K562 (cell line): ENCODE measurements around the gene CSNK1D.

Experiments used
- GTF2E2 ChIP-seq: fragments of 200-800 bp; sonication (Bioruptor generic); IDR thresholded peaks from 2 replicates; pipeline ENCODE4 v1.6.1; 2016; ENCODE audit warnings: missing genetic modification characterization, missing compliant biosample characterization
- KLF13 ChIP-seq: fragments of 450-650 bp; IDR thresholded peaks from 2 replicates; pipeline ENCODE4 v1.6.1; 2016; ENCODE audit warnings: missing genetic modification characterization, low read depth, mild to moderate bottlenecking, missing compliant biosample characterization, moderate library complexity, borderline replicate concordance
- SIN3A ChIP-seq, 2 experiments: fragments of 150-350 bp in 1 of 2; IDR thresholded peaks; 2 replicates each; pipeline ENCODE4 v1.6.1; 2011 to 2016; ENCODE audit warnings: borderline replicate concordance in 2 of 2, low read depth in 2 of 2, low read length in 2 of 2, mild to moderate bottlenecking in 2 of 2, moderate library complexity in 2 of 2; ENCODE audit not compliant: control insufficient read depth in 1 of 2
- TF ChIP-seq, protein P1 (sequence below), 3 experiments: IDR thresholded peaks in 2 of 3; conservative IDR thresholded peaks in 1 of 3; 2 replicates each; pipeline ENCODE4 v1.5.1; 2011 to 2012; ENCODE audit warnings: low read length in 3 of 3, mild to moderate bottlenecking in 3 of 3, control low read depth in 2 of 3, improper control_type of control experiment in 1 of 3, inconsistent platforms in 1 of 3, low read depth in 1 of 3, mixed read lengths in 1 of 3, moderate library complexity in 1 of 3; ENCODE audit not compliant: insufficient read depth in 2 of 3

DNA sequence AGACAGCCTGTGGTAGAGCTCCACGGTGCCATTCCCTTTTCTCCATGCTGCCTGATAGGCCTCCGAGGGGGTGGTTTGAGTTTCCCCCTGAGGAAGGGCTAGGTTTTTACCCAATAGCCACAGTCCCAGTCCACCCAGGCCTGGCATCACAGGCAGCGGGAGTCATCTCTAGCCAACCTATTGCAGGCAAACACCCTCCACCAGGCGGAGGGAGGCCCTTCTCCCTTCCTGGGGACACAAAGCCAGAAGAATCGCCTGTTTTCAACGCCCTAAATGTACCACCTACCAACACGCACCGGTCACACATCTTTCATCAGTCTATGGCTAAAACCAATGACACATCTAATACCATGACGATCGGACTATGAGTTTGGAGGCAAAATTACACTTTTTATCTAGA, 7.4 kb downstream of the CSNK1D start:
- TF ChIP-seq KLF13 (no peak), SIN3A (IDR thresholded peaks at IDR 0.05; ENCODE audit: borderline replicate concordance in 2 of 2, control insufficient read depth in 1 of 2, low read depth in 2 of 2, low read length in 2 of 2) (no peak), GTF2E2 (tag) (no peak)
- TF ChIP-seq, protein P1, sequence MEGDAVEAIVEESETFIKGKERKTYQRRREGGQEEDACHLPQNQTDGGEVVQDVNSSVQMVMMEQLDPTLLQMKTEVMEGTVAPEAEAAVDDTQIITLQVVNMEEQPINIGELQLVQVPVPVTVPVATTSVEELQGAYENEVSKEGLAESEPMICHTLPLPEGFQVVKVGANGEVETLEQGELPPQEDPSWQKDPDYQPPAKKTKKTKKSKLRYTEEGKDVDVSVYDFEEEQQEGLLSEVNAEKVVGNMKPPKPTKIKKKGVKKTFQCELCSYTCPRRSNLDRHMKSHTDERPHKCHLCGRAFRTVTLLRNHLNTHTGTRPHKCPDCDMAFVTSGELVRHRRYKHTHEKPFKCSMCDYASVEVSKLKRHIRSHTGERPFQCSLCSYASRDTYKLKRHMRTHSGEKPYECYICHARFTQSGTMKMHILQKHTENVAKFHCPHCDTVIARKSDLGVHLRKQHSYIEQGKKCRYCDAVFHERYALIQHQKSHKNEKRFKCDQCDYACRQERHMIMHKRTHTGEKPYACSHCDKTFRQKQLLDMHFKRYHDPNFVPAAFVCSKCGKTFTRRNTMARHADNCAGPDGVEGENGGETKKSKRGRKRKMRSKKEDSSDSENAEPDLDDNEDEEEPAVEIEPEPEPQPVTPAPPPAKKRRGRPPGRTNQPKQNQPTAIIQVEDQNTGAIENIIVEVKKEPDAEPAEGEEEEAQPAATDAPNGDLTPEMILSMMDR (IDR thresholded peaks at IDR 0.05 in 2 of 3, conservative IDR thresholded peaks at IDR 0.05 in 1 of 3; ENCODE audit: insufficient read depth in 2 of 3, low read depth in 1 of 3, low read length in 3 of 3): no peak
